GM19351 (cell line): ENCODE measurements around the gene DCUN1D1.

ENCODE experiments used
- ATAC-seq: cut with Tn5 transposase; IDR thresholded peaks from one replicate; pipeline ENCODE4 v1.9.1; 2021; ENCODE audit warnings: mild to moderate bottlenecking, moderate library complexity; ENCODE audit not compliant: unreplicated experiment

DCUN1D1 gene

DNA sequence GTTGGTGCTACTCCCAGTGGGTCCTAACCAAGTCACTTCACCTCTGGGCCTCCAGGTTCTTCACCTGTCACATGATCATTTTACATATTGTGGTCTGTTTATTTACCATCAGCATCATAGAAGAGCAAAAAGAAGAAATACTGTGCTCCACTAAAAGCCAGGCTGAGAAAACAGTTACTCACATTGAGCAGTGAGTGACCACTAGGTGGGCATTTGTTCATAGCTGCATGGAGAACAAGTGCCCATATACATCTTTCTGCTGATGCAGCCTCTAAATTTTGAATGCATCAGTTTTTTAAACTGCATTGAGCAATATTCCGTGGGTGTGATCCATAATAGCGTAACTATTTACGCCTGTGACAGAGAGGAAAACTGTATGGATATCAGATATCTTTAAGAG, 76.2 kb downstream of the DCUN1D1 start:
- ATAC-seq, result no peak

DNA sequence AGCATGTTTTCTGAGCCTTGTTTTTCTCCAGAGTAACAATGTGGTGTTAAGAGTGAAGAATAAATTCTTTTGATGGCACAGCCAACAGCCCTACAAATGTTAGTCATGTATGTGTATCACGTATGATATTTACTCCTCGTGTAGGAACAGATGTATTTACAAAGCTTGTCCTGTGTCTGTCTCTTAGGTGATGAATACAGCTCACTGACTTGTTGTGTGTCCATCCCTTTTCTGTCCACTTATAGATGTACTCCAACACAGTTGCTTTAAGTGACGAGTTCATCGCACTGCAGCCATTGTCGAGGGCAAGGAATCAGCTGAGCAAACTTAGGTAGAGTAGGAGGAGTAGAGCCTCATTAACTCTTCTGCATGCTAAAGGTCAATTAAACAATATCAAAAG, 78.1 kb downstream of the DCUN1D1 start:
- ATAC-seq, result no peak

DNA sequence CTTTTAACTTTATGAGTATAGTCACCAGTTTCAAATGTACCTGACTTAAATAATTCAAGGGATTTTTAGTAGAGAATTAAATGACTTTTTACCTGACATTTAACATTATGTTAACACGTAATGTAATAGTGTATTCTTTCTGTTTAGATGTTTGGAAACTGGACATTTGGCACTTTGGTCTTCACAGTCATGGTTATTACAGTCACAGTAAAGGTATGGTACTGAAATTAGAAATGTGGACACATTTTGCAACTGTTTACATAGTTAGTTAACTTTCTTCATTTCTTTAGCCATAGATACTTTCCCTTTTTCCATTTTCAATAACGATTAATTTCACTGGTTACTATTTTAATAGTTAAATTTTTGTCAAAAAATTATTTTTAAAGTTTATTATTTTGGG, 83.8 kb downstream of the DCUN1D1 start:
- no peak for ATAC-seq

DNA sequence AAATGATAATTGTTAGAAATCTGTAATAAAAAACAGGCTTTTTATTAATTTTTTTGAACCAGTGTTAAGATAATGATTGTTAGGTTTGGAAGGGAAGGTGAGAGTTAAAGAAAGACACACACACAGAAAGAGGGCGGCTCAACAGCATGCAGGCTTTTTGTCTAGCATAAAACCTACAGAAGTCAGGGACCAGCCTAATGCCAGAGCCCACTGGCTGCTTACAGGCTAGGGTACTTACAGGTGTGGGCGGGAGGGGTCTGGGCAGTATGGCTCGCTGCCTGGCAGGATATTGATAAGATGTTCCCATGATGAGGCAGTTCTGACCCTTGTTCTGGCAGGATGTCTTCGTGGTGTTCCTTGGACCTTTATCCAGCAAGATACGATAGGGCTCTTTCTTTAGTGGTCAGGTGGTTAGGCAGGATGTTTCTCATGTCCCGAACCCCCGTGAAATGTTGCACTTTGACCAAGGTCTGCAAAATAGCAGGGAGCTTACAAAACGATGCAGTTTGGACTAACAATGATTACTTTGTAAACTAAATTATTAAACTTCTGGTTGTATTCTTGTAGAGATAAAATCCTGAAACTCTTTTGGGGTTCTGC, 84.7 kb downstream of the DCUN1D1 start:
- no peak for ATAC-seq

DNA sequence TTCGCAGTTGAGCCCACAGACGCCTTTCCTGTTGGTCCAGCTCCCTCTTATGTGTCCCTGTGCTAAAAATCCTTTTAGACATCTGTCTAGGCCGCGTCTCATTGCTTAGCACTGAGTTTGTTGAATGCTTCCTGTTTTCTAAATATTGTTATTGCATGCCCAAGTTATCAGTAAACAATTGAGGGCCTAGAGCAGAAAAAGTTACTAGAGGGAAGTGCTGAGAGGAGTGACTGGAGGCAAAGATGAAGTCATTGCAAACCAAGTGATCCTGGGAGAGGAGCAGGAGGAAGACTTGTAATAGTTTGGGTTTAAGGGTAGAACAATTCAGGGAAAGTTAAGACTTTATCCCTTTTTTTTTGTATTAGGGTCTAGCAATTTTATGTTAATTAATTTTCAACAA, 88.1 kb downstream of the DCUN1D1 start:
- ATAC-seq, result no peak

DNA sequence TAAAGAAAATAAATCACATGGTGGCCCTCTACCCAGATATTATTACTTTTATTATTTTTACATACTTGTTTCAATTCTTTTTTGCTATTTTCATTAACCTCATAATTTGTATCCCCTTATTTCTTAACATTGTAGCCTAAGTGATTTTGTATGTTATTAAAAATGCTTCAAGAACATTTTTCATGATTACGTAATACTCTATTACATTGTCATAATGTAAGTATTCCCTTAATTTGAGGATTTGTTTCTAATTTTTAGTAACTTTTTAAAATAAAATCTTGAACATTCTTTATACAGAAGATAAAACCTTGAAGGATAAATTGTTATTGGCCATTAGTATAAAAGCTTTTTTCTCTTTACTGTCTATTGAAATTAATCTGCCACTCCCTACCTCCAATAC, 89.0 kb downstream of the DCUN1D1 start:
- ATAC-seq, result no peak

DNA sequence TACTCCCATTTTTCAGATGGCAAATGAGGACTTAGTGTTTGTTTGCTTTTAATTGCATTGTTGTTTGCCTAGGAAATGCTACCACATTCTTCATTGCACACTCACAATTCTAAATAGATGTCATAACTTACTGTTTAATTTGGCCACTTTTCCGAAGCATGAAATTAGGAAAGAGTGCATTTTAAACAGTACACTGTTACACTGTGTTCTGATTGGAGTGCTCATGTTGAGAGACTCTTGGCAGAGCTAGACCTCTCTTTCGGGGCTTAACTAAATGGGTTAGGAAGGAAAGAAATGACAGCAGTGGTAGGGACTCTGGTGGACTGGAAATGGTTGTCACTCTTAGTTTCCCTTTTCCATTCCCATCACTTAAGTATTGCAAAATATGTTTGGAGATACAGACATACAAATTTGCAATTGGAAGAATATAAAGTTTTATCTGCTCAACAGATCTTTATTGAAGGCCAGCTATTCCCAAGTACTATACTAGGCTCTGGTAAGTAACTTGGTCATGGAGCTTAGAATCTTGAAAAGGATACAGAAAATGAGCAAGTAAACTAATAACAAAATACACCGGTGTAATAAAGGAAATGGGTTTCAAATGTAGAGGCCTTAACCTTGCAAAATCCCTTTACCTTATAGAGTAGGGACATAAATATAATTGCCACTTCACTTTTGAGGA, 90.2 kb downstream of the DCUN1D1 start:
- ATAC-seq, result no peak
